ENCODE data around the gene BSG. TPM values are rescaled to one million over a fixed set of nuclear protein-coding genes. Genes with fewer than 3 reads are reported as not detected.

BSG gene
- total and polyA plus RNA-seq, 9 of the 15 experiments (the other 6 are each of a cell fraction or from before 2014, with no cell fraction given) = 4.6 to 495 (median 187) TPM

DNA sequence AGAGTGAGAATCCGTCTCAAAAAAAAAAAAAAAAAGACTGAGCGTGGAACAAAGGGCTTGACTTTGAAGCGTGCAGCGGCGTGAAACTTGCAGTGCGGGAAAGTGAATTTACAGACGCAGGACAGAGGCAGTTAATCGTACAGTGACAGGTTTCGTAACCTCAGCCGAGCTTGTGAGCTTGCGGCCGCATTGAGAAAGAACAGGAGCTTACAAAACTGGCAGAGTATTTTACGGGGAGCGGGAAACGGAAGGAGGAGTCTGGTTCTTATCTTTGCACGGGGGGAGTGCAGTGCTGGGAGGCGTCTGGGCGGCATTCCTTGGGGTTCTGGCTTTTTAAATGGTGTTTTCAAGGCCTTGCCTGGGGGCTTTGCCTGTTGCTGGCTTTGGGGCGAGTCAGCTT is 6.0 kb upstream of the BSG start (continued):
- no peak for TF ChIP-seq UBTF (IDR thresholded peaks at IDR 0.05; ENCODE audit: borderline replicate concordance in 1 of 2, low read depth in 2 of 2, low read length in 2 of 2)
- TF ChIP-seq CC2D1A (IDR thresholded peaks at IDR 0.05) = no peak
- no peak for TF ChIP-seq SP2 (IDR thresholded peaks at IDR 0.05; ENCODE audit: extremely low read depth, low read depth, low read length, poor library complexity, severe bottlenecking)
- TF ChIP-seq, protein P1, sequence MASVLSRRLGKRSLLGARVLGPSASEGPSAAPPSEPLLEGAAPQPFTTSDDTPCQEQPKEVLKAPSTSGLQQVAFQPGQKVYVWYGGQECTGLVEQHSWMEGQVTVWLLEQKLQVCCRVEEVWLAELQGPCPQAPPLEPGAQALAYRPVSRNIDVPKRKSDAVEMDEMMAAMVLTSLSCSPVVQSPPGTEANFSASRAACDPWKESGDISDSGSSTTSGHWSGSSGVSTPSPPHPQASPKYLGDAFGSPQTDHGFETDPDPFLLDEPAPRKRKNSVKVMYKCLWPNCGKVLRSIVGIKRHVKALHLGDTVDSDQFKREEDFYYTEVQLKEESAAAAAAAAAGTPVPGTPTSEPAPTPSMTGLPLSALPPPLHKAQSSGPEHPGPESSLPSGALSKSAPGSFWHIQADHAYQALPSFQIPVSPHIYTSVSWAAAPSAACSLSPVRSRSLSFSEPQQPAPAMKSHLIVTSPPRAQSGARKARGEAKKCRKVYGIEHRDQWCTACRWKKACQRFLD (CRISPR knock-in tag; IDR thresholded peaks at IDR 0.05) = no peak
- no peak for TF ChIP-seq RUNX1 (IDR thresholded peaks at IDR 0.05; ENCODE audit: low read depth)
- TF ChIP-seq NFIC (IDR thresholded peaks at IDR 0.05) = peak; percentile 18; the same call in 1 of the 2 replicates
- TF ChIP-seq STAT5A (IDR thresholded peaks at IDR 0.05; ENCODE audit: borderline replicate concordance, low read length) = 0 out of 2 replicates have a peak, but pooled peaks have one; percentile 9
- TF ChIP-seq SMAD2 (IDR thresholded peaks at IDR 0.05; ENCODE audit: low read depth, low read length) = no peak
- no peak for TF ChIP-seq ZNF695 (CRISPR knock-in tag; IDR thresholded peaks at IDR 0.05)
- peak; percentile 42 for TF ChIP-seq TAF9B (IDR thresholded peaks at IDR 0.05; ENCODE audit: partially characterized antibody)
- TF ChIP-seq PPARD (CRISPR knock-in tag; IDR thresholded peaks at IDR 0.05) = no peak
